ENCODE measurements around the gene MCHR2.

DNA sequence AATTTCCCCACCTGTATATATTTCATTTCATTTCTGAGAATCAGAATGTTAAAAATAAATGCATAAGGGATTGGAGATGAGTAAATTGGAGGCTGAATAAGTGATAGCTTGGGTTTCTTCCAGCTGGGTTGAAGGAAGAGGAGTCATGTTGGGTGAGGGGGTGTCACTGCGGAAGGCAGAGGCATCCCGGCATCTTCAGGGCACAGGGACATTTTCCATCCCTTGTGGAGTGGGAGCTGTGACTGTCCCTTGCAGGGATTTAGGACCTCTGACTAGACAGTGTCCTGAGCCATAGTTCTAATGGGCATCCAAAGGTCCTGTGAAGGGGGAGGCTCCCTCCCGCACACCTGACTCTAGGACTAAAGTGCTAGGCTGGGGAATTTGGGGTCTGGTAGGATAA is 2.1 kb downstream of the MCHR2 start:
- no peak for TF ChIP-seq EZH2 (IDR thresholded peaks at IDR 0.05; ENCODE audit: borderline replicate concordance, low read depth, low read length, poor library complexity, severe bottlenecking)
- TF ChIP-seq, protein P1, sequence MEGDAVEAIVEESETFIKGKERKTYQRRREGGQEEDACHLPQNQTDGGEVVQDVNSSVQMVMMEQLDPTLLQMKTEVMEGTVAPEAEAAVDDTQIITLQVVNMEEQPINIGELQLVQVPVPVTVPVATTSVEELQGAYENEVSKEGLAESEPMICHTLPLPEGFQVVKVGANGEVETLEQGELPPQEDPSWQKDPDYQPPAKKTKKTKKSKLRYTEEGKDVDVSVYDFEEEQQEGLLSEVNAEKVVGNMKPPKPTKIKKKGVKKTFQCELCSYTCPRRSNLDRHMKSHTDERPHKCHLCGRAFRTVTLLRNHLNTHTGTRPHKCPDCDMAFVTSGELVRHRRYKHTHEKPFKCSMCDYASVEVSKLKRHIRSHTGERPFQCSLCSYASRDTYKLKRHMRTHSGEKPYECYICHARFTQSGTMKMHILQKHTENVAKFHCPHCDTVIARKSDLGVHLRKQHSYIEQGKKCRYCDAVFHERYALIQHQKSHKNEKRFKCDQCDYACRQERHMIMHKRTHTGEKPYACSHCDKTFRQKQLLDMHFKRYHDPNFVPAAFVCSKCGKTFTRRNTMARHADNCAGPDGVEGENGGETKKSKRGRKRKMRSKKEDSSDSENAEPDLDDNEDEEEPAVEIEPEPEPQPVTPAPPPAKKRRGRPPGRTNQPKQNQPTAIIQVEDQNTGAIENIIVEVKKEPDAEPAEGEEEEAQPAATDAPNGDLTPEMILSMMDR (conservative IDR thresholded peaks at IDR 0.05; ENCODE audit: low read depth, low read length): no peak

Measured in A673 (cell line).